Activated gamma-delta T cell treated with anti-CD3 and anti-CD28 coated beads, Interleukin-2, amount 50 U/mL, for 16 hours (primary cell): ENCODE measurements around the gene WDR1.

Experiments used
- DNase-seq: peaks from one replicate; pipeline ENCODE4 v3.0.0-alpha.2; 2020; ENCODE audit warnings: low read depth

The WDR1 gene

DNA sequence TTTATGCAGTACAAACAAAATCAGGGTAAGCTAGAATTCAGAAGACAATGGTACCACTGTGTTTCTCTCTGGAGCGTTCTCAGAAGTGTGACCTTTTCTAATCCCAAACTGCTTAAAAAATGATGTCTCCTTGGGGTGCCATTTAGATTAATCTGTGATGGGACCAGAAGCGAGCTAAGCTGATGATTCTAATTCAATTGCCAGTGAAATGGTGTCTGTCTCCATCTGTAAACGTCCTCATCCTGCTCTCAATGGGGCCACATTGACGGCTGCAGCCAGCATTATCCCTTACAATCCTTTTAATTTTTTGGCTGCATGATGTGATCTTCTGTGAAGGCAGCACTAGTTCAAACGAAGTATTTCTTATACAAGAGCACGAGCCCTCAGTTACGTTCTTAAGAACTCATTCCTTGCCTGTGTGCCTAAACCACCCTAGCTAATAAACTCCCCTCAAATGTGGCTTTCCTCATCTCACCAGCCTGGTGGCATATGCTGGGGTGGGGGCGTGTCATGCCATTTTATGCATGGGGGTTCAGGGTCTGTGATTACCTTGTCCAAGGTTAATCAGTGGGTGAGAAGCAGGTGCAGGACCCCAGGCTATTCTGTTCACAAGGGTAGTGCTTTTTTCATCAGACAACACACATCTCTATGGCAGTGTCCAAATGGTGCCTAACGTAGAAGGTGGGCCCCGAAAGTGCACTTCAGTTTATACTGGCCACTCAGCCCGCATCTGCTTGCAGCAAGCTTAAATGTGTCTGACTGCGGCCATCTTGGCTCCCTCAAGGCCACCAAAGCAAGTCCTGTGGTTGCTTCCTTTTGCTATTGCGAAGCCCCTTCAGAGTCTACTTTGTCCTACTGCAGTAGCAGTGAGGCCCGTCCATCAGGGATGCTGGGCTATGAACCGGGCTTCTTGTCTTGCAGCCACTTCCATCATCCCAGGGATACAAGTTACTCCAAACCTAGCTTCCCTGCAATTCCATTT lies 49.6 kb downstream of the WDR1 start:
- no peak for DNase-seq

GRCh38 chr4:10066206-10066605 lies 50.4 kb downstream of the WDR1 start:
- DNase-seq: no peak

- DNase-seq: no peak
Observed at GRCh38 chr4:10063544-10064300, 52.9 kb downstream of the WDR1 start.

DNA sequence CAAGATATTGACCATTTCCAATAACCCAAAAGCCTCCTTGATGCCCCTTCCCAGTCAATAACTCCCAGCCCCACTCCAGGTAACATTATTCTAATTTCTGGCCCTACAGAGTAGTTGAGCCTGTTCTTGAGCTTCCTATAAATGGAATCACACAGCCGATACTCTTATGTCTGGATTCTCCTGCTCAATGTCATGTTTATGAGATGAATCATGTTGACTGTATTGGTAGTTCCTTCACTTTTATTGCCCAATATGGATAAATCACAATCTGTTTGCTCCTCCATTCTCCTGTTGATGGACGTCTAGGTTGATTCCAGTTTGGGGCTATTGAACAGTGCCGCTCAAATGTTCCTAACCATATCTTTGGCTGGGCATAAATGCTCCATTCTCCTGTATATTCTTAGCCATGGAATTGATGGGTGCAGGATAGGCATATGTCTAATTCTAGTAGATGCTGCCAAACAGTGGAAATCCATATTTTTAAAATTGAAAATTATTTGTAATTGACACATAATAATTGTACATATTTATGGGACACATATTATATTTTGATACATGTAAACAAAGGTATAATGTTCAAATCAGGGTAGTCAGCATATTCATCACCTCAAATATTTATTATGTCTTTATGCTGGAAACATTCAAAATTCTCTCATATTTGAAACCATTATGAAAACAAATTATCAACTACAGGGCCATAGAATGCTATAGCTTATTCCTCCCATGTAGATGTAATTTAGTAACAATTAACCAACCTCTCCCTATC lies 54.8 kb downstream of the WDR1 start:
- DNase-seq: no peak

DNA sequence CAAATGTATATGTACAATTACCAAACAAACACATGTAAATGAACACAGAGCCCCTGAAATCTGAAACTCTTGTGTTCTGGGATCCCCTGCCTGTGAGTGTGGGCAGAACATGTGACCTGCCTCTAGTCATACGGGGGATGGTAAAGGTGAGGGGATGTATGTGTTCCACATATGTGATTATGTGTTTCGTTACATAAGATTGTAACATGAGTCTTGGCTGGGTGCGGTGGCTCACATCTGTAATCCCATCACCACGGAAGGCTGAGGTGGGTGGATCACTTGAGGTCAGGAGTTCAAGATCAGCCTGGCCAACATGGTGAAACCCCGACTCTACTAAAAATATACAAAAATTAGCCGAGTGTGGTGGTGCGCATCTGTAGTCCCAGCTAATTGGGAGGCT lies 58.2 kb downstream of the WDR1 start:
- DNase-seq: no peak

GRCh38 chr4:10057023-10057395 lies 59.6 kb downstream of the WDR1 start:
- no peak for DNase-seq

- no peak for DNase-seq
Observed at GRCh38 chr4:10056334-10057022, 60.1 kb downstream of the WDR1 start.

DNA sequence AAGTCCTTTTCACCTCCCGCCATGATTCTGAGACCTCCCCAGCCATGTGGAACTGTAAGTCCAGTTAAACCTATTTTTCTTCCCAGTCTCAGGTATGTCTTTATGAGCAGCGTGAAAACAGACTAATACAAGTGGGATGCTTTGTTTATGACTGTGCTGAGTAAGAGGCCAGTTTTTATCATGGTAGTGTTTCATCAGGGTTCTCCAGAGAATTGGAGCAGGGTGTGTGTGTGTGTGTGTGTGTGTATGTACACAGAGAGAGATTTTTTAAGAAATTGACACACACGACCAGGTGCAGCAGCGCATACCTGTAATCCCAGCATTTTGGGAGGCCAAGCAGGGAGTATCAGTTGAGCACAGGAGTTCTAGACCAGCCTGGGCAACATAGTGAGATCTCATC lies 60.7 kb downstream of the WDR1 start:
- DNase-seq: no peak

DNA sequence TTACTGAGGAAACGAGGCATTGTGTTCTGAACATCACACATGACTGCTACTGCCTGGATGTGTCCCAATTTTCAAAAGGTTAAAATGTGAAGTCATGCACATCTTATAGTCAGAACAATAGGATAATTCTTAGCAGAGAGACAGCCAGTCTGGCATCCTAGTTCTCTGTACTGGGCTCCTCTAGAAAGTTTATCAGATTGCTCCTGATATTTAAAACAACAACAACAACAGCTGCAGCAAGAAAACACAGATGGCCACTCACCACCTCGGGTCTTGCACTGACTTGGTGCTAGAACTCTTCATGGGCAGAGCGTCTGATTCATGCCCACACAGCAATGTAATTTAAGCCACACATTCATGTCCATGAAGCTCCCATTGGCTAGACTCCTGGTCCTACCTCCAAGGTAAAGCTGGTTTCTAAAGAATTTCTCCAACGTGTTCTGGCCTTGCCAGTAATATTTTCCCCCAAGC lies 62.0 kb downstream of the WDR1 start:
- DNase-seq: no peak

DNA sequence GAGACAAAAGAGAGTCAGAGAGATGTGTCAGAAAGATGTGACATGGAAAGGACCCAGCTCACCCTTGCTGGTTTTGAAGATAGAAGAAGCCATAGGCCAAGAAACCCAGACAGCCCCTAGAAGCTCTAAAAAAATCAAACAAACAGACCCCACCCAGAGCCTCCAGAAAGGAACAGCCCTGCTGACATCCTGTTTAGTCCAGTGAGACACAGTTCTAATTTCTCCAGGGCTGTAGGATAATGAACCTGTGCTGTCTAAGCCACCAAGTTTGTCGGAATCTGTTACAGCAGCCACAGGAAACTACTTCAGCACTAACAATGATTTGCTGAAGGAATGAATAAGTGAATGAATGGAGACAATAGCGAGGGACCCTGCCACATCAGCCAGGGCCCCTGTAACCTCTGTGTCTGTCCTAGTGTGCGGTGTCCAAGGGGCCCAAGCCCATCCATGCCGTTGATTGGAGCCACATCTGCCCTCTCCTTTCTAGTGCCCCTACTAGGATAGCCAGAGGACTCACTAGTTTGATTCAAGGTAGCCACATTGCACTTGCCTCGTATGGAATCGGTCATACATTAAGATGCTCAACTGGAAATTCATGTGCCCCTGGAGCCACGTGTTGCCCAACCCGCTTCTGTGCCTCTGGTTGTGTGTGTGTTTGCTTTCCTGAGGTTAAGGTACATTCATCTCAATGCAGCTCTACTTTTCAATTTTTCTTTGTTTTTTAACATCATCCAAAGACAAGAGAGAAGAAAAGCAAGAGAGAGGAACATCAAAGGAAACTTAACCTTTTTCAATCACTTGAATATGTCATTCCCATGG lies 62.8 kb downstream of the WDR1 start:
- DNase-seq: no peak

DNA sequence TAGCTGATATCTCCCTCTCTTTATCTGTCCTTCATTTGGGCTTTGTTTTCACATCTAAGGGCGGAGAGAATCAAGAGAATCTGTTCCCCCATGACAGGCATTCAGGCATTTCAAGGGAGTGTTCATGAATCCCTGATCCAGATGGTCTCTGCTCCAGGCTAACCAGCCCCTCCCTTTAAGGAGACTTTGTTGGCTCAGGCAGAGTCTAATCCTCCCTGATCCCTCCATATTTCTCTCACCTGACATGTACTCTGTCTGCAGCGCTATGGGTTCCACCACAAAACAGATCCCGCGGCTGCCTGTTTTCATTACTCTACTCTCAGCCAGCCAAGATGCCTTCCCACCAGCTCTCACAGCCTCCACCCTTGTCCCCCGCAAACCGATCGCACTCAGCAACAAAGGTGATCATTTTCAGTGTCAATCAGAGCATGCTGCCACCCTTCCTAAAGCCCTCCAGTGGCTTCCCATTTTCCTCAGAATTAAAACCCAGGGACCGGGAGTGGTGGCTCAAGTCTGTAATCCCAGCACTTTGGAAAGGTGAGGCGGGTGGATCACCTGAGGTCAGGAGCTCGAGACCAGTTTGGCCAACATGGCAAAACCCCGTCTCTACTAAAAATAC lies 65.0 kb downstream of the WDR1 start:
- no peak for DNase-seq

DNA sequence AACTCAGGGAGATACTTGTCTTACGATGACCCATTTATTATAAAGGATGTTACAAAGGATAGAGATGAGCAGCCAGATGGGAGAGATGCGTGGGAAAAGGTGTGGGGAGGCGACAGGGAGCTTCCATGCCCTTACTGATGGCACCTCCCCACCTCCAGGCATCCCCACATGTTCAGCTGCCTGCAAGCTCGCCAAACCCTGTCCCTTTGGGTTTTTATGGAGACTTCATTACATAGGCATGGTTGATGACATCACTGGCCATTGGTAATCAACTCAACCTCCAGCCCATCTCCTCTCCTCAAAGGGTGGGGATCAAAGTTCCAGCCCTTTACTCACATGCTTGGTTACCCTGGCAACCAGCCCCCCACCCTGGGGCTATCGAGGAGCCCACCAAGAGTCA lies 65.9 kb downstream of the WDR1 start:
- no peak for DNase-seq

DNA sequence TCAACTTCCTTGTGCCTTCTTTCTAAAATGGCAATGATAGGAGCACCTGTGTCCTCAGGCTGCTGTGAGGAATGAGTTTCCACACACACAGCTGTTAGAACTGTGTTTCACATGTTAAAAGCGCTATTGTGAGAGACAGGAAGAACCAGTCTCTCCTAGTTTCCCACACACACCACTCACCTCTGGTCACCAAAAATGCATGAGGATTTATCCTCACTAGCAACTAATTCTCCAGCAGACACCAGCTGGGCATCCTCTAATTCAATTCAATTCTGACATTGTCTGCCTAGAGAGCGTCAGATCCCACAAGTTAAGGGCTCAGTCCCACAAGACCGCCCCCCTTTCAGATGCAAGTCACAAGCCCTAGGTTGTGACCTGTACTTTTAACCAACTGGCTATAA lies 66.3 kb downstream of the WDR1 start:
- no peak for DNase-seq

GRCh38 chr4:10048941-10049697 lies 67.5 kb downstream of the WDR1 start:
- DNase-seq: no peak

GRCh38 chr4:10047967-10048366 lies 68.6 kb downstream of the WDR1 start:
- no peak for DNase-seq

GRCh38 chr4:10046471-10046870 lies 70.1 kb downstream of the WDR1 start:
- no peak for DNase-seq

DNA sequence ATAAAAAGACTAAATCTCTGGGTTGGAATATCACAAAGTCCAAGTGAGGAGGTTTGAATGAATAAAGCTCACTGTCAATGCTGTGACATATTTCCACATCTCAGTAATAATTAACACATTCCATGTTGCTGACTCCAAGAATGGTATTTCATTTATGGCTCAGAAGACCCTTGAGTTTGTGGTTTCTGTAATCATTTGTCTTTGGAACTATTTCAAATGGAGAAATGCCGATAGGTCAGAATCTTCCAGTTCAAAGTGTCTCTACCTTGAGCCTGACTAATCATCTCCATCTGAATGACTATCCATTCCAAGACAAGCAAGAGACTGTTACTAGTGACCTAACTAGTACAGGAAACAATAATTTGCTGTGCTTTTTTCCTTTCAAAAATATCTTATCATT lies 71.1 kb downstream of the WDR1 start:
- DNase-seq: no peak

- no peak for DNase-seq
Observed at GRCh38 chr4:10041036-10041435, 75.6 kb downstream of the WDR1 start.

- DNase-seq: no peak
Observed at GRCh38 chr4:10040049-10040892, 76.3 kb downstream of the WDR1 start.
